ENCODE results near the gene SIRT5. TPM values are rescaled to one million over a fixed set of nuclear protein-coding genes. Genes with fewer than 3 reads are reported as not detected.

SIRT5 gene
- total RNA-seq, 2 donors from 2014 or later, result 10.2 to 11.2 TPM

- no peaks in the 10 kb centered on the region for H3K9me3 ChIP-seq
- intact Hi-C loops (cut with DNase I), result no loop called here
- ATAC-seq, result no peak
Measured at GRCh38 chr6:13558718-13559117, 15.7 kb upstream of the SIRT5 start.

GRCh38 chr6:13559251-13559650, 15.2 kb upstream of the SIRT5 start:
- Histone ChIP-seq H3K4me3 (no peak overlapping the region), H3K4me1 (peaks cover 5% of the 10 kb centered on the region), H3K27me3 (no peaks in the 10 kb centered on the region), H3K9me3 (no peaks in the 10 kb centered on the region), H3K36me3 (replicated peaks in 1 of 2; ENCODE audit: insufficient read depth in 1 of 2, low read depth in 2 of 2) (no peaks in the 10 kb centered on the region), H3K27ac (no peak overlapping the region)
- TF ChIP-seq CTCF (IDR thresholded peaks at IDR 0.05), result no peak
- no peak for TF ChIP-seq POLR2A (IDR thresholded peaks at IDR 0.05)
- no peak for DNase-seq
- no peak for ATAC-seq
- intact Hi-C loops (cut with DNase I), result no loop called here
- 12 to 26% methylated on average over 3 of the region's 3 CpGs for WGBS, 2 donors

More at GRCh38 chr6:13558718-13559117, 15.7 kb upstream of the SIRT5 start:
- Histone ChIP-seq H3K4me3 (no peak overlapping the region), H3K36me3 (replicated peaks in 1 of 2; ENCODE audit: insufficient read depth in 1 of 2, low read depth in 2 of 2) (no peaks in the 10 kb centered on the region), H3K27me3 (no peaks in the 10 kb centered on the region), H3K4me1 (peaks cover 5% of the 10 kb centered on the region), H3K27ac (peak overlapping the region in 2 of 4 donors; percentile 27 to 32)
- no peak for DNase-seq
- TF ChIP-seq CTCF (IDR thresholded peaks at IDR 0.05) (no peak), POLR2A (IDR thresholded peaks at IDR 0.05) (no peak)
- WGBS, 2 donors, result 40 to 50% methylated on average over 4 of the region's 4 CpGs

GRCh38 chr6:13559968-13560650, 14.3 kb upstream of the SIRT5 start:
- intact Hi-C loops (cut with DNase I), result no loop called here
- Histone ChIP-seq H3K27ac (no peak overlapping the region), H3K9me3 (no peaks in the 10 kb centered on the region), H3K4me1 (peaks cover 5% of the 10 kb centered on the region), H3K27me3 (no peaks in the 10 kb centered on the region), H3K4me3 (no peak overlapping the region), H3K36me3 (replicated peaks in 1 of 2; ENCODE audit: insufficient read depth in 1 of 2, low read depth in 2 of 2) (no peaks in the 10 kb centered on the region)
- DNase-seq, result no peak
- no peak for TF ChIP-seq CTCF (IDR thresholded peaks at IDR 0.05)
- TF ChIP-seq POLR2A (IDR thresholded peaks at IDR 0.05), result no peak
- WGBS, 2 donors, result 80 to 82% methylated on average over 4 of the region's 4 CpGs
- no peak for ATAC-seq

DNA sequence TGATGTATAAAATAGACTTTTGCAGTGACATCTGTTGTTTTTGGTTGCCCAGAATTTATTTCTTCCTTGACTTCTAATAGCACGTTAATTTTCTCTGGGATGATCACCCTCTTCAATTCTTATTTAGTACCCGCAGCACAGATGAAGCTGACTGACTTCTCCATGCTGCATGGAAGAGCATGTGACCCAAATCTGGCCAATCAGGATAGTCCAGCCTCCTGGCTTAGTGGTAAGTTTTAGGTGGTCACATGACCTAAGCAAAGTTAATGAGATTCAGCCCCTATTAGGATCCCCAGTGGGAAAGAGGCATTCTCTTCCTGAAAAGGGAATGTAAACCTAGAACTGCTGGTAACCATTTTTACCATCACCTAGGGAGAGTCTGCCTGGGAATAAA, 13.8 kb upstream of the SIRT5 start:
- 87 to 91% methylated on average over 2 of the region's 2 CpGs for WGBS, 2 donors
- H3K27me3 ChIP-seq, result no peaks in the 10 kb centered on the region
- intact Hi-C loops (cut with DNase I), result no loop called here
- ATAC-seq (no peak), DNase-seq (no peak)
- H3K27ac ChIP-seq, result no peak overlapping the region
- H3K4me1 ChIP-seq, result peaks cover 5% of the 10 kb centered on the region
- H3K9me3 ChIP-seq, result no peaks in the 10 kb centered on the region
- H3K4me3 ChIP-seq, result no peak overlapping the region
- H3K36me3 ChIP-seq (replicated peaks in 1 of 2; ENCODE audit: insufficient read depth in 1 of 2, low read depth in 2 of 2), result no peaks in the 10 kb centered on the region
- TF ChIP-seq POLR2A (IDR thresholded peaks at IDR 0.05) (no peak), CTCF (IDR thresholded peaks at IDR 0.05) (no peak)

Measured in body of pancreas (tissue), 4 donors.